B cell (primary cell): Measurements from ENCODE around the gene SRBD1.

ENCODE experiments used
- EZH2 ChIP-seq: IDR thresholded peaks from 2 replicates; pipeline ENCODE4 v1.6.1; 2012; ENCODE audit warnings: borderline replicate concordance, low read depth, mild to moderate bottlenecking, moderate library complexity, low read length; ENCODE audit not compliant: insufficient read depth, poor library complexity, severe bottlenecking
- TF ChIP-seq, protein P1 (sequence below): fragments of 200-600 bp; IDR thresholded peaks from one replicate; pipeline ENCODE4 v1.8.0; 2022; ENCODE audit warnings: antibody characterized with exemption, mild to moderate bottlenecking

DNA sequence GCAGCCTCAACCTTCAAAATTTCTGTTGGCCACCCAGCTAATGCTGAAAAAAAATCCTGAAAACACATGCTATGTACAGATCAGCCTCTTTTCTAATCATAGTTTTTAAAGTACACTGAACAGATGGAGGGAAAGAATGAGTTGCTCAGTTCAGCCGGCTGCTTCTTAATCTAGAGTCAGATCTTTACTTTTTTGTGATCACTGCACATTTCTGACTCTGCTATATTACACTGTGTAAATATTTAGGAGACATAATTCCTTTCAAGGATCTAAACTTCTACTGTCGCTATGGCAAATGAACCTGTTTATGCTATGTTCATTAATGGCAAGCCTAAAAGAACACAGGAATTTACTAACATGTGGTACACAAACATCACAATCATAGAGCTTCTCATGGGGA, 114.2 kb downstream of the SRBD1 start:
- TF ChIP-seq, protein P1, sequence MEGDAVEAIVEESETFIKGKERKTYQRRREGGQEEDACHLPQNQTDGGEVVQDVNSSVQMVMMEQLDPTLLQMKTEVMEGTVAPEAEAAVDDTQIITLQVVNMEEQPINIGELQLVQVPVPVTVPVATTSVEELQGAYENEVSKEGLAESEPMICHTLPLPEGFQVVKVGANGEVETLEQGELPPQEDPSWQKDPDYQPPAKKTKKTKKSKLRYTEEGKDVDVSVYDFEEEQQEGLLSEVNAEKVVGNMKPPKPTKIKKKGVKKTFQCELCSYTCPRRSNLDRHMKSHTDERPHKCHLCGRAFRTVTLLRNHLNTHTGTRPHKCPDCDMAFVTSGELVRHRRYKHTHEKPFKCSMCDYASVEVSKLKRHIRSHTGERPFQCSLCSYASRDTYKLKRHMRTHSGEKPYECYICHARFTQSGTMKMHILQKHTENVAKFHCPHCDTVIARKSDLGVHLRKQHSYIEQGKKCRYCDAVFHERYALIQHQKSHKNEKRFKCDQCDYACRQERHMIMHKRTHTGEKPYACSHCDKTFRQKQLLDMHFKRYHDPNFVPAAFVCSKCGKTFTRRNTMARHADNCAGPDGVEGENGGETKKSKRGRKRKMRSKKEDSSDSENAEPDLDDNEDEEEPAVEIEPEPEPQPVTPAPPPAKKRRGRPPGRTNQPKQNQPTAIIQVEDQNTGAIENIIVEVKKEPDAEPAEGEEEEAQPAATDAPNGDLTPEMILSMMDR = no peak
- TF ChIP-seq EZH2 = no peak
